Activated effector memory CD4-positive, alpha-beta T cell treated with Interleukin-2 at 50 U/mL for 16 hours (primary cell): Measurements from ENCODE around the gene CAPN12.

ENCODE experiments used
- DNase-seq: peaks from one replicate; pipeline ENCODE4 v3.0.0-alpha.2; 2020

The CAPN12 gene

GRCh38 chr19:38725469-38726283 is 18.6 kb downstream of the CAPN12 start:
- no peak for DNase-seq

- no peak for DNase-seq
These were observed 20.1 kb downstream of the CAPN12 start for GRCh38 chr19:38723990-38724854.

GRCh38 chr19:38723606-38723965 is 20.7 kb downstream of the CAPN12 start:
- no peak for DNase-seq

- DNase-seq: no peak
These were observed 21.2 kb downstream of the CAPN12 start for GRCh38 chr19:38722947-38723605.

- no peak for DNase-seq
These were observed 22.1 kb downstream of the CAPN12 start for GRCh38 chr19:38721979-38722773.

GRCh38 chr19:38721496-38721895 is 22.8 kb downstream of the CAPN12 start:
- DNase-seq: no peak

GRCh38 chr19:38720559-38721236 is 23.6 kb downstream of the CAPN12 start:
- DNase-seq: no peak

- no peak for DNase-seq
These were observed 24.3 kb downstream of the CAPN12 start for GRCh38 chr19:38719761-38720558.

- no peak for DNase-seq
These were observed 25.3 kb downstream of the CAPN12 start for GRCh38 chr19:38718747-38719543.

- DNase-seq: no peak
These were observed 26.4 kb downstream of the CAPN12 start for GRCh38 chr19:38717855-38718254.

- no peak for DNase-seq
These were observed 27.2 kb downstream of the CAPN12 start for GRCh38 chr19:38717051-38717450.

- DNase-seq: no peak
These were observed 28.7 kb downstream of the CAPN12 start for GRCh38 chr19:38715555-38715954.

GRCh38 chr19:38714354-38714778 is 29.9 kb downstream of the CAPN12 start:
- no peak for DNase-seq

- DNase-seq: no peak
These were observed 30.4 kb downstream of the CAPN12 start for GRCh38 chr19:38713865-38714264.

GRCh38 chr19:38713227-38713649 is 31.0 kb downstream of the CAPN12 start:
- DNase-seq: no peak

GRCh38 chr19:38712161-38712748 is 32.0 kb downstream of the CAPN12 start:
- no peak for DNase-seq

- no peak for DNase-seq
These were observed 32.5 kb downstream of the CAPN12 start for GRCh38 chr19:38711726-38712153.

GRCh38 chr19:38710928-38711725 is 33.1 kb downstream of the CAPN12 start:
- DNase-seq: no peak

- no peak for DNase-seq
These were observed 33.9 kb downstream of the CAPN12 start for GRCh38 chr19:38710416-38710702.
